ENCODE results near the gene PSG7. TPM values are rescaled to one million over a fixed set of nuclear protein-coding genes. Genes with fewer than 3 reads are reported as not detected.
"Not testable (repeated sequence)": the region's sequence is repeated elsewhere in the genome, so short reads cannot be mapped to it uniquely, and the experiment has no call there.

PSG7 gene
- total RNA-seq, 1 experiment from 2014 or later = not detected

DNA sequence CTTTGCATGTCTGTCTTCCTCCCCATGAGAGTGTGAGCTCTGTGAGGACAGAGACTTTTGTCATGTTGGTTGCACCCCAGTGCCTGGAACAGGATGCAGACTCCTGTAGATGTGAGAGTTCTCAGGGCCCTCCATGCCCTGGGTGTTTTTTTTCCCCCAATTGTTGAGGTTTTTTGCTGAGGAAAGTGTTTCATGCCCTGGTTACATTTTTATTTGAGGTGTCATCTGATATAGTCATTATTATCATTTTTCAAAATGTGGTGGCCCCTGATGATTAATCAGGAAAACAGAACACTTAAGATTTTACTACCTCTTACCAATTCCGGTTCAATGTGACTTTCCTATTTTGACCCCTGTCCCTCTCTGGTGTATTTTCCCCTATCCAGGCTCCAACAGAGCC lies 20.1 kb downstream of the PSG7 start:
- not testable (repeated sequence) for DNase-seq (ENCODE audit: low spot score)

GRCh38 chr19:42913516-42913915 lies 23.5 kb downstream of the PSG7 start:
- not testable (repeated sequence) for DNase-seq (ENCODE audit: low spot score)

DNA sequence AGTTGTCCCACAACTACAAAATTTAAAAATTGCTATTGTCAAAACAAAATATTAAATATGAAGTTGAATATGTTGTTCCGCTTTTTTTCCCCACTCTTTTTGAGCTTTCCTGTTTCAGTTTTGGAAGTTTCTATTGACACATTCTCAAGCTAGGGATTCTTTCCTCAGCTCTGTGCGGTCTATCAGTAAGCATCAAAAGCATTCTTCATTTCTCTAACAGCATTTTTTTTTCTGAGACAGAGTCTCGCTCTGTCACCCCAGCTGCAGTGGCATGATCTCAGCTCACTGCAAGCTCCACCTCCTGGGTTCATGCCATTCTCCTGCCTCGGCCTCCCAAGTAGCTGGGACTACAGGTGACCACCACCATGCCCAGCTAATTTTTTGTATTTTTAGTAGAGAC lies 24.1 kb downstream of the PSG7 start:
- not testable (repeated sequence) for DNase-seq (ENCODE audit: low spot score)

GRCh38 chr19:42911731-42912130 lies 25.3 kb downstream of the PSG7 start:
- not testable (repeated sequence) for DNase-seq (ENCODE audit: low spot score)

DNA sequence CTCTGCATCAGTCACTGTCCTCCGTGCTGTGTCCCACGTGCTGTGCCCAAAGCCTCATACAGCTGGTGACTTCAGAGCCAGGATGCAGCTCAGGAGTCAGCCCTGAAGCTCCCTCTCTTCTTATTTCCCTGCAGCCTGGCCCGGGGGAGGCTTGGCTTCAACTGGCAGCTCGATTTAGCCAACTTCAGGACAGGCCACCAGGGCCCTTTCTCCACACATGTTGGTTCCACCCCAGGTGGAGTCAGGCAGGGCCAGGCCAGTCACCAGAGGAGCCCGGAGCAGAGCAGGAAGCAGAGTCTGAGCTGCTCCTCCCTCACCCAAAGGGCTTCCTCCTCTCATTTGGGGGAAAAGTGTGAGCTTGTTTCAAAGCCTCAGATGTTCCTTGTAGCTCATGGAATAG lies 30.8 kb downstream of the PSG7 start:
- not testable (repeated sequence) for DNase-seq (ENCODE audit: low spot score)

DNA sequence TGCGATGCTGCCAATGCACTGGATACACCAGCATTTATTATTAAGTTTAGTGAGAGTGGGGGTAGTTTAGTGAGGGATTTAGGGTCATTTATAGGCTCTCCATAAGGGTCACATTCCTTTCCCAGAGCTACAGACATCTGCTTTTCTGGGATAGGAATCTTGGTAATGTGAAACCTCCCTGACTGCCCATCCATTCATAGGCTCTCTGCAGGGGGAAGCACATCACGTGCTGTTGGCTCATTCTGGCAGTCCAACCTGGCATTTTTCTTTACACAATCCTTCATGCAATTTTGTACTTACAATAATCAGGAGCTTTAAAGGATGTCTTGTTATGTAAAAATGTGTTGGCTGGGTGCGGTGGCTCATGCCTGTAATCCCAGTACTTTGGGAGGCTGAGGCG lies 36.4 kb downstream of the PSG7 start:
- DNase-seq (ENCODE audit: low spot score) = peak; percentile 35

- DNase-seq (ENCODE audit: low spot score) = not testable (repeated sequence)
Measured at GRCh38 chr19:42899674-42900073, 37.3 kb downstream of the PSG7 start.

GRCh38 chr19:42899110-42899509 lies 37.9 kb downstream of the PSG7 start:
- not testable (repeated sequence) for DNase-seq (ENCODE audit: low spot score)

GRCh38 chr19:42898656-42899055 lies 38.4 kb downstream of the PSG7 start:
- DNase-seq (ENCODE audit: low spot score) = peak; percentile 48

DNA sequence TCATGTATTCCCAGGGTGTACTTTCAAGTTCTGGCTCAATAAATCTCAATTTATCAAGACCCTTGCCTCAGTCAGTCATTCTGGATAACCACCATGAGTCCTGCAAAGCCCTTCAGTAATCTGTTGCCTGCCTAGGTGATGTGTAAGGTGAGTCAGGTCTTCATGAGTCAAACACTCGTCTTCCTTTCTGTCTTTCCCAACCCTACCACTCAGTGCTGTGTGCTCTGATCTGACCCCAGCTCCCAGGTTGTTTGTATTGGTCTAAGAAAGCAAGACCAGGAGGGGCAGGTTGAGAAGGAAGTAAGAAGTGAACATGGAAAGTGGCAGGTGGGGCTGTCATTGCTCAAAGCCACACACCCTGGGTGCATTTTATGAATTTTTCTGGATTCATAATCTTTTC lies 39.3 kb downstream of the PSG7 start:
- not testable (repeated sequence) for DNase-seq (ENCODE audit: low spot score)

GRCh38 chr19:42890446-42890845 lies 46.6 kb downstream of the PSG7 start:
- DNase-seq (ENCODE audit: low spot score) = not testable (repeated sequence)

DNA sequence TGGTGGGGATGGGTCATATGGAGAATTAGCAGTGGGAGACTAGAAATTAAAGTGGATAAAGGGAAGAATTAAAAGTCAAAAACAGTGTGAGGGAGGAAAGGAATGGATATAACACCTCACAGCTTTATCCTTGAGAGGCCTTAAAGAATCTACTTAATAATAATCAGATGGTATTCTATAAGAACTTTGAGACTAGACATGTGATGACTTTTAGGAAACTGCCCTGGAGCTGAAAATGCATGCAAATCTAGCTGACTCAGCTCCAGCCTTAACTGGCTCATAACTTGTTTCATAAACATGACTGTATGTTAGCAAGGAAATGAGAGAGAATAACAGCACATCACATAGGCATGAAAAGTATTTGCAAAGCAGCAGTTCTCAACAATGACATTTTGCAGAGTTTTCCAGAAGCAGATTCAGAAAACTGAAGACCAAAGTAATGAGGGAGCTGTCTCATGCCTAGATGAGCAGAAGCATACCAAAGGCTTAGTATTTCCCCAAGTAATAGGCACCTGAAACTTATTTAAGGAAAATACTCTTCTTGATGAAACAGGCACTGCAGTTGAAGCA lies 49.0 kb downstream of the PSG7 start:
- not testable (repeated sequence) for DNase-seq (ENCODE audit: low spot score)

DNA sequence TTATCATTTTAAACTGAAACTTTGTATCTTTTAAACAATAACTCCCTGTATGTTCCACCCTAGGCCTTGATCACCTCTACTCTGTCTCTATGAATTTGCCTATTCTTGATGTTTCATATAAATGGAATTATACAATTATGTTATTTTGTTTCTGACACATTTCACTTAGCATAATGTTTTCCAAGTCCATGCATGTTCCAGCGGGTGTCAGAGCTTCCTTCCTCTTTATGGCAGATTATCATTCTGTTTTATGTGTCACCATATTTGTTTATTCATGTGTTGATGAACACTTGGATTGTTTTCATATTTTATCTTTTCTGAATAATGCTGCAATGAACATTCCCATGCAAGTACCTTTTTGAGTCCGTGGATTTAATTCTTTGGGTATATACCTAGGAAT lies 54.3 kb downstream of the PSG7 start:
- DNase-seq (ENCODE audit: low spot score) = not testable (repeated sequence)

GRCh38 chr19:42882010-42882409 lies 55.0 kb downstream of the PSG7 start:
- DNase-seq (ENCODE audit: low spot score) = not testable (repeated sequence)

GRCh38 chr19:42881279-42881678 lies 55.7 kb downstream of the PSG7 start:
- not testable (repeated sequence) for DNase-seq (ENCODE audit: low spot score)

DNA sequence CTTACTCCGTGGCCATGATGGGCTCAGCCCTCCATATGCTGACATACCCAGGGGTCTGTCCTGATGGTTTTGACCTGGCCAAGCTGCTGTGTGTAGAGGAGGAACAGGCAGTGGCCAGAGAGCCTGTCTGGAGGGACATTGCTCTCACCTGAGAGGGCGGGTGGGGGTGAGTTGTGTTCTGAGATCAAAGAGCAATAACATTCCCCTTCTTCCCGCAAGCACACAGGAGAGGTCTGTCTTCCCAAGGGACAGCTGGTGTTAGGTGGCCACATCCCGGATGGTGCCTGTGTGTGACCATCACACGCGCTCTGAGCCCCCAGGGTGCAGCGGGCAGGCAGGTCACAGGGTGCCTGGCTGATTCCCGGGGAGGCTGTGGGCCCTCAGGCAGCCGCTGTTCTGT lies 56.4 kb downstream of the PSG7 start:
- DNase-seq (ENCODE audit: low spot score) = not testable (repeated sequence)

GRCh38 chr19:42879613-42880012 lies 57.4 kb downstream of the PSG7 start, which contains the start of gene PSG1:
Gene PSG1 (minus strand): TSS chr19:42879713. CDS start chr19:42879581, 132 bp downstream.
- DNase-seq (ENCODE audit: low spot score) = no peak

- DNase-seq (ENCODE audit: low spot score) = peak; percentile 80
Measured at GRCh38 chr19:42876596-42876995, 60.4 kb downstream of the PSG7 start.

- peak; percentile 70 for DNase-seq (ENCODE audit: low spot score)
Measured at GRCh38 chr19:42875881-42876280, 61.1 kb downstream of the PSG7 start.

DNA sequence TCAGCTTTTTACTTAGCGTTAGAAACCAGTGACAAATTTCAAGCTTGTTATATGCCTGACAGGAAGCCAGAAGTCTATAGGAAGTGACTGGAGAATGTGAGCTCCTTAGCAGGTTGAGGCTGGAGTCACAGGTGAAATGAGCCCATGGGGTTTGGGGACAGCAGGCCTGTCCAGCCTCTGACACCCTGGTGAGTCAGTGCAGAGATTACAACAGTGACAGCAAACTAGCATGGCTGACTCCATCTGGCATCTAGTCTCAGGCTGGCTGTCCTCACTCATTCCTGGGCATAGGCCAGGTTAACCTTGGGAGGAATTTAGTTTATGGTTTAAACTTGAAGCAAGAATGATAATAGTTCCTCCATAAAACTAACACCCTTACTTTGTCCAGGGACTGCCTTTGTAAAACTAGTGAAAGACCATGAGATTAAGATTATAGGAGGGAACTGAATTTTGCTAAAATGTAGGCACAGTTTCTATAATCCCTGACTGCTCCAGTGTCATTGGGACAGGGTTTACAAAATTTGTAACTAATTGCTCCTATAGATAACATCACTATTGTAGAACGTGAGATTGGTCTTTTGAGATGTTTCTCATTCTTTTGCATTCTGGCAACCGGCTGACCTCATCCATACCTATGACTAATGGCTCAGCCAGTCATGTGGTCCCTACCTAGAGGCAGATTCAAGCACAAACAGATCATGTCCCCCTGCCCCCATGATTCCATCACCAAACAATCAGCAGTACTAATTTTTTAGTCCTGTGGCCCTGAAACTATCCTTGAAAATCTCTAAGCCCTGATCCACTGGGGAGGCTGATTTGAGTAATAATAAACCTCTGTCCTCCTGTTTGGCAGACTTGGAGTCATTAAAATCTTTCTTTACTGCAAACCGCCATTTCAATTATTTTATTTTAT lies 61.9 kb downstream of the PSG7 start:
- DNase-seq (ENCODE audit: low spot score) = peak; percentile 90

DNA sequence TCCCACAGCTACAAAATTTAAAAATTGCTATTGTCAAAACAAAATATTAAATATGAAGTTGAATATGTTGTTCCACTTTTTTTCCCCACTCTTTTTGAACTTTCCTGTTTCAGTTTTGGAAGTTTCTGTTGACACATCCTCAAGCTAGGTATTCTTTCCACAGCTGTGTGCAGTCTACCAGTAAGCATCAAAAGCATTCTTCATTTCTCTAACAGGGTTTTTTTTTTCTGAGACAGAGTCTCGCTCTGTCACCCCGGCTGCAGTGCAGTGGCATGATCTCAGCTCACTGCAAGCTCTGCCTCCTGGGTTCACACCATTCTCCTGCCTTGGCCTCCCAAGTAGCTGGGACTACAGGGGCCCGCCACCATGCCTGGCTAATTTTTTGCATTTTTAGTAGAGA lies 62.9 kb downstream of the PSG7 start:
- not testable (repeated sequence) for DNase-seq (ENCODE audit: low spot score)
